K562 (cell line): Measurements from ENCODE around the gene PIK3R2. TPM values are rescaled to one million over a fixed set of nuclear protein-coding genes. Genes with fewer than 3 reads are reported as not detected.

Experiments
- BCL6 ChIP-seq: fragments of 250-450 bp; sonication (Bioruptor Pico); IDR thresholded peaks from 2 replicates; pipeline ENCODE4 v1.4.0; 2020
- CREBBP ChIP-seq: IDR thresholded peaks from one replicate; pipeline ENCODE4 v1.6.1; 2012; ENCODE audit warnings: low read depth, mild to moderate bottlenecking, control low read depth, inconsistent platforms, low read length
- CSDE1 ChIP-seq, 2 experiments: fragments of 450-650 bp; IDR thresholded peaks; 2 replicates each; pipeline ENCODE4 v1.6.1; 2016; ENCODE audit warnings: mild to moderate bottlenecking in 1 of 2
- HDAC8 ChIP-seq: fragments of 450-650 bp; IDR thresholded peaks from 2 replicates; pipeline ENCODE4 v1.6.1; 2016; ENCODE audit warnings: mild to moderate bottlenecking, missing genetic modification characterization, moderate library complexity, missing compliant biosample characterization
- MAZ ChIP-seq, 2 experiments: fragments of 450-650 bp in 1 of 2; sonication (generic) in 1 of 2; formaldehyde crosslinking; IDR thresholded peaks in 1 of 2; conservative IDR thresholded peaks in 1 of 2; 2 replicates each; pipeline versions ENCODE4 v1.4.0 to v1.5.0; 2020; ENCODE audit warnings: mild to moderate bottlenecking in 1 of 2, missing genetic modification reagents in 1 of 2
- NBN ChIP-seq: fragments of 450-650 bp; IDR thresholded peaks from 2 replicates; pipeline ENCODE4 v1.6.1; 2016; ENCODE audit warnings: low read depth, mild to moderate bottlenecking
- TCF3 ChIP-seq: sonication (generic); formaldehyde crosslinking; IDR thresholded peaks from 2 replicates; pipeline ENCODE4 v1.4.0; 2020; ENCODE audit warnings: mild to moderate bottlenecking, missing genetic modification reagents
- USF1 ChIP-seq: sonication (generic); formaldehyde crosslinking; IDR thresholded peaks from 2 replicates; pipeline ENCODE4 v1.9.0; 2022; ENCODE audit warnings: mild to moderate bottlenecking, missing genetic modification reagents
- XRCC5 ChIP-seq: fragments of 200-400 bp; formaldehyde crosslinking; IDR thresholded peaks from 2 replicates; pipeline ENCODE4 v1.6.1; 2017; ENCODE audit warnings: low read depth, mild to moderate bottlenecking, low read length
- ZBTB12 ChIP-seq: fragments of 250-450 bp; sonication (Bioruptor Pico); IDR thresholded peaks from 2 replicates; pipeline ENCODE4 v1.4.0; 2020
- ZC3H4 ChIP-seq: sonication (generic); formaldehyde crosslinking; IDR thresholded peaks from 2 replicates; pipeline ENCODE4 v1.9.0; 2021; ENCODE audit warnings: missing genetic modification reagents, borderline replicate concordance
- ZFX ChIP-seq: sonication (generic); formaldehyde crosslinking; IDR thresholded peaks from 2 replicates; pipeline ENCODE4 v1.8.0; 2022; ENCODE audit warnings: mild to moderate bottlenecking, missing genetic modification reagents, moderate library complexity
- polyA plus RNA-seq, 8 experiments: library from polyadenylated mRNA; depleted of rRNA in 4 of 8; stranded (reverse) in 5 of 8; unstranded in 3 of 8; fragments of >200 nt; fragmentation: Nextera tagmentation in 2 of 8; fragmentation: Illumina TruSeq in 1 of 8; extraction: Ambion mirVana in 2 of 8; extraction: Trizol in 1 of 8; gene quantifications; 2 replicates each; pipeline versions ENCODE4 v1.2.1 to v1.2.3, GENCODE V29; 2011 to 2014; ENCODE audit warnings: inconsistent platforms in 1 of 8, missing spikeins in 1 of 8
- total RNA-seq, 7 experiments: library from RNA; depleted of rRNA in 6 of 7; stranded (reverse); fragments of >200 nt in 6 of 7; fragmentation: Illumina TruSeq in 2 of 7; extraction: Trizol in 2 of 7; gene quantifications; 2 replicates each; pipeline versions ENCODE4 v1.2.1 to v1.2.3, GENCODE V29; 2011 to 2021; ENCODE audit warnings: low replicate concordance in 1 of 7
- TF ChIP-seq, protein P1 (sequence below): fragments of 200-800 bp; sonication (Bioruptor generic); IDR thresholded peaks from 2 replicates; pipeline ENCODE4 v1.6.1; 2017; ENCODE audit warnings: missing genetic modification characterization, missing compliant biosample characterization
- TF ChIP-seq, protein P2 (sequence below): fragments of 450-650 bp; conservative IDR thresholded peaks from 2 replicates; pipeline ENCODE4 v1.6.1; 2016; ENCODE audit warnings: missing genetic modification characterization, low read depth, mild to moderate bottlenecking, control low read depth, missing compliant biosample characterization

Gene PIK3R2
- total and polyA plus RNA-seq, 9 of the 15 experiments (the other 6 are each of a cell fraction or from before 2014, with no cell fraction given) = 0.39 to 37.9 (median 5.3) TPM

- TF ChIP-seq USF1 (no peak), HDAC8 (tag) (no peak), ZFX (peak; percentile 52), TCF3 (CRISPR knock-in tag) (no peak), ZC3H4 (no peak), NBN (no peak), CREBBP (no peak), BCL6 (CRISPR knock-in tag) (no peak), CSDE1 (IDR thresholded peaks at IDR 0.05) (no peak), XRCC5 (no peak), ZBTB12 (CRISPR knock-in tag) (no peak), MAZ (CRISPR knock-in tag; conservative IDR thresholded peaks at IDR 0.05 in 1 of 2, IDR thresholded peaks at IDR 0.05 in 1 of 2) (peak; percentile 49 to 78)
- TF ChIP-seq, protein P1, sequence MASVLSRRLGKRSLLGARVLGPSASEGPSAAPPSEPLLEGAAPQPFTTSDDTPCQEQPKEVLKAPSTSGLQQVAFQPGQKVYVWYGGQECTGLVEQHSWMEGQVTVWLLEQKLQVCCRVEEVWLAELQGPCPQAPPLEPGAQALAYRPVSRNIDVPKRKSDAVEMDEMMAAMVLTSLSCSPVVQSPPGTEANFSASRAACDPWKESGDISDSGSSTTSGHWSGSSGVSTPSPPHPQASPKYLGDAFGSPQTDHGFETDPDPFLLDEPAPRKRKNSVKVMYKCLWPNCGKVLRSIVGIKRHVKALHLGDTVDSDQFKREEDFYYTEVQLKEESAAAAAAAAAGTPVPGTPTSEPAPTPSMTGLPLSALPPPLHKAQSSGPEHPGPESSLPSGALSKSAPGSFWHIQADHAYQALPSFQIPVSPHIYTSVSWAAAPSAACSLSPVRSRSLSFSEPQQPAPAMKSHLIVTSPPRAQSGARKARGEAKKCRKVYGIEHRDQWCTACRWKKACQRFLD (CRISPR knock-in tag) = peak; percentile 63; the same call in 1 of the 2 replicates
- TF ChIP-seq, protein P2, sequence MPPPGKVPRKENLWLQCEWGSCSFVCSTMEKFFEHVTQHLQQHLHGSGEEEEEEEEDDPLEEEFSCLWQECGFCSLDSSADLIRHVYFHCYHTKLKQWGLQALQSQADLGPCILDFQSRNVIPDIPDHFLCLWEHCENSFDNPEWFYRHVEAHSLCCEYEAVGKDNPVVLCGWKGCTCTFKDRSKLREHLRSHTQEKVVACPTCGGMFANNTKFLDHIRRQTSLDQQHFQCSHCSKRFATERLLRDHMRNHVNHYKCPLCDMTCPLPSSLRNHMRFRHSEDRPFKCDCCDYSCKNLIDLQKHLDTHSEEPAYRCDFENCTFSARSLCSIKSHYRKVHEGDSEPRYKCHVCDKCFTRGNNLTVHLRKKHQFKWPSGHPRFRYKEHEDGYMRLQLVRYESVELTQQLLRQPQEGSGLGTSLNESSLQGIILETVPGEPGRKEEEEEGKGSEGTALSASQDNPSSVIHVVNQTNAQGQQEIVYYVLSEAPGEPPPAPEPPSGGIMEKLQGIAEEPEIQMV (tag) = no peak
Measured at GRCh38 chr19:18109733-18110608, 43.0 kb upstream of the PIK3R2 start (continued).
